PC-3 (cell line): ENCODE data around the gene HBD. TPM values are rescaled to one million over a fixed set of nuclear protein-coding genes. Genes with fewer than 3 reads are reported as not detected.

ENCODE experiments used
- ATAC-seq: fragments of 200-7000 bp; cut with Tn5 transposase; 2 replicates; pipeline ENCODE4 v1.9.1; 2020; ENCODE audit warnings: mild to moderate bottlenecking, moderate library complexity
- BruUV-seq: library from RNA; stranded (reverse); fragments of 400-500 nt; replicated peaks from 2 replicates; lab custom pipeline; 2021; lab: Mats Ljungman, UMichigan
- CTCF ChIA-PET: fragments of 300-600 bp; sonication (Branson Sonifier 250); formaldehyde crosslinking; loops from one replicate; lab custom pipeline; 2022; ENCODE audit warnings: antibody characterized with exemption; lab: Charles Lee
- POLR2A ChIA-PET: fragments of 300-600 bp; sonication (Branson Sonifier 250); formaldehyde crosslinking; loops from one replicate; lab custom pipeline; 2022; ENCODE audit warnings: antibody characterized with exemption; ENCODE audit not compliant: unreplicated experiment; lab: Charles Lee
- DNase-seq: peaks from one replicate; pipeline ENCODE4 v3.0.0-alpha.2; 2015
- H2AFZ ChIP-seq: fragments of 300-600 bp; sonication (generic); 2 replicates; pipeline ENCODE4 v1.6.0; 2016; ENCODE audit warnings: antibody characterized with exemption, low read length
- H3F3A ChIP-seq: fragments of 300-600 bp; sonication (generic); one replicate; pipeline ENCODE4 v1.6.0; 2017; ENCODE audit warnings: antibody characterized with exemption, low read length, control low read depth, mild to moderate bottlenecking; ENCODE audit not compliant: unreplicated experiment
- H3K27ac ChIP-seq: fragments of 300-600 bp; sonication (generic); 2 replicates; pipeline ENCODE4 v1.5.1; 2016; ENCODE audit warnings: mild to moderate bottlenecking, low read length
- H3K27me3 ChIP-seq: fragments of 300-600 bp; sonication (generic); 2 replicates; pipeline ENCODE4 v1.6.1; 2016; ENCODE audit warnings: low read length, mixed read lengths
- H3K36me3 ChIP-seq: fragments of 300-600 bp; sonication (generic); 2 replicates; pipeline ENCODE4 v1.6.1; 2016; ENCODE audit warnings: low read depth, mixed run types, low read length, mixed read lengths
- H3K4me1 ChIP-seq: fragments of 300-600 bp; sonication (generic); 2 replicates; pipeline ENCODE4 v1.5.1; 2016; ENCODE audit warnings: low read length; ENCODE audit not compliant: insufficient read depth
- H3K4me2 ChIP-seq: fragments of 300-600 bp; sonication (generic); 2 replicates; pipeline ENCODE4 v1.6.0; 2016; ENCODE audit warnings: low read length
- H3K4me3 ChIP-seq: fragments of 300-600 bp; sonication (generic); 2 replicates; pipeline ENCODE4 v1.5.1; 2016; ENCODE audit warnings: mild to moderate bottlenecking, low read length, mixed read lengths
- H3K79me2 ChIP-seq: fragments of 300-600 bp; sonication (generic); 2 replicates; pipeline ENCODE4 v1.6.1; 2017; ENCODE audit warnings: low read length, mixed read lengths
- H3K9ac ChIP-seq: fragments of 300-600 bp; sonication (generic); 2 replicates; pipeline ENCODE4 v1.6.0; 2016; ENCODE audit warnings: mild to moderate bottlenecking, low read length
- H3K9me2 ChIP-seq: fragments of 300-600 bp; sonication (generic); replicated peaks from 2 replicates; pipeline ENCODE4 v1.6.1; 2016; ENCODE audit warnings: mixed run types, low read length, mixed read lengths
- H3K9me3 ChIP-seq: fragments of 300-600 bp; sonication (generic); 2 replicates; pipeline ENCODE4 v1.6.1; 2016; ENCODE audit warnings: low read length, mixed read lengths
- H4K20me1 ChIP-seq: fragments of 300-600 bp; sonication (generic); 2 replicates; pipeline ENCODE4 v1.6.1; 2016; ENCODE audit warnings: low read length, mixed read lengths
- EZH2 ChIP-seq: fragments of 300-600 bp; sonication (generic); IDR thresholded peaks from one replicate; pipeline ENCODE4 v1.6.1; 2017; ENCODE audit warnings: antibody characterized with exemption, mild to moderate bottlenecking, low read length; ENCODE audit not compliant: unreplicated experiment
- EZH2phosphoT487 ChIP-seq: fragments of 300-600 bp; sonication (generic); IDR thresholded peaks from 2 replicates; pipeline ENCODE4 v1.6.1; 2018; ENCODE audit warnings: mild to moderate bottlenecking, antibody characterized with exemption, low read length, borderline replicate concordance
- intact Hi-C: fragments of 100-400 bp; cut with micrococcal nuclease; formaldehyde crosslinking; loops from 2 replicates; pipeline ENCODE4 v1.9.0; 2023
- total RNA-seq: library from RNA; depleted of rRNA; stranded (reverse); fragments of >200 nt; gene quantifications from 2 replicates; pipeline ENCODE4 v1.2.3, GENCODE V29; 2014
- TF ChIP-seq, protein P1 (sequence below): fragments of 300-600 bp; sonication (generic); conservative IDR thresholded peaks from 2 replicates; pipeline ENCODE4 v1.5.1; 2017; ENCODE audit warnings: antibody characterized with exemption, low read depth, mild to moderate bottlenecking, low read length

HBD gene
- total RNA-seq, 1 experiment from 2014 or later, result not detected

DNA sequence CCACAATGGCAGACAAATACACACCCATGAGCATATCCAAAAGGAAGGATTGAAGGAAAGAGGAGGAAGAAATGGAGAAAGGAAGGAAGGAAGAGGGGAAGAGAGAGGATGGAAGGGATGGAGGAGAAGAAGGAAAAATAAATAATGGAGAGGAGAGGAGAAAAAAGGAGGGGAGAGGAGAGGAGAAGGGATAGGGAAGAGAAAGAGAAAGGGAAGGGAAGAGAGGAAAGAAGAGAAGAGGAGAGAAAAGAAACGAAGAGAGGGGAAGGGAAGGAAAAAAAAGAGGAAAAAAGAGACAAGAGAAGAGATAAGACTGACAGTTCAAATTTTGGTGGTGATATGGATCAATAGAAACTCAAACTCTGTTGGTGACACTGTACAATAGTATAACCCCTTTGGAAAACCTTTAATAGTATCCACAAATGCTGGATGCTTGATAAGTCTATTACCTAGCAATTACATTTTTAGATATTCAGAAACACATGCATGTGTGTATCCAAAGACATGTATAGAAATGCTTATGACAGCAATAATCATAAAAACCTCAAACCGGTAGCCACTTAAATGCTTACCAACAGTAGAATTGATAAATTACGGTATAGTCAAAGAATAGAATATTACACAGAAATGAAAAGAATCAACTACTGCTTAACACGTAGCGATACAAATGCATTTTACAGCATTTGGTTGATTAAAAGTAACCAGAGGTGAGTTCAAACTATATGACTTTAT, 1.2 kb upstream of the HBD start:
- H3F3A ChIP-seq, result no peaks in the 10 kb centered on the region
- CTCF ChIA-PET, result no interaction called here
- ATAC-seq (no peak), DNase-seq (no peak)
- intact Hi-C loops, result no loop called here
- no peaks in the 10 kb centered on the region for H4K20me1 ChIP-seq
- POLR2A ChIA-PET, result no interaction called here
- H3K9me2 ChIP-seq, result no peaks in the 10 kb centered on the region
- H3K4me3 ChIP-seq, result no peak overlapping the region
- H3K9me3 ChIP-seq, result no peaks in the 10 kb centered on the region
- BruUV-seq, result no TSS peak
- no peak for TF ChIP-seq EZH2
- TF ChIP-seq EZH2phosphoT487, result no peak
- TF ChIP-seq, protein P1, sequence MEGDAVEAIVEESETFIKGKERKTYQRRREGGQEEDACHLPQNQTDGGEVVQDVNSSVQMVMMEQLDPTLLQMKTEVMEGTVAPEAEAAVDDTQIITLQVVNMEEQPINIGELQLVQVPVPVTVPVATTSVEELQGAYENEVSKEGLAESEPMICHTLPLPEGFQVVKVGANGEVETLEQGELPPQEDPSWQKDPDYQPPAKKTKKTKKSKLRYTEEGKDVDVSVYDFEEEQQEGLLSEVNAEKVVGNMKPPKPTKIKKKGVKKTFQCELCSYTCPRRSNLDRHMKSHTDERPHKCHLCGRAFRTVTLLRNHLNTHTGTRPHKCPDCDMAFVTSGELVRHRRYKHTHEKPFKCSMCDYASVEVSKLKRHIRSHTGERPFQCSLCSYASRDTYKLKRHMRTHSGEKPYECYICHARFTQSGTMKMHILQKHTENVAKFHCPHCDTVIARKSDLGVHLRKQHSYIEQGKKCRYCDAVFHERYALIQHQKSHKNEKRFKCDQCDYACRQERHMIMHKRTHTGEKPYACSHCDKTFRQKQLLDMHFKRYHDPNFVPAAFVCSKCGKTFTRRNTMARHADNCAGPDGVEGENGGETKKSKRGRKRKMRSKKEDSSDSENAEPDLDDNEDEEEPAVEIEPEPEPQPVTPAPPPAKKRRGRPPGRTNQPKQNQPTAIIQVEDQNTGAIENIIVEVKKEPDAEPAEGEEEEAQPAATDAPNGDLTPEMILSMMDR, result no peak
- H3K4me2 ChIP-seq, result no peak overlapping the region
- H3K9ac ChIP-seq, result no peak overlapping the region
- H3K79me2 ChIP-seq, result no peaks in the 10 kb centered on the region
- no peak overlapping the region for H3K27ac ChIP-seq
- no peaks in the 10 kb centered on the region for H3K27me3 ChIP-seq
- no peak overlapping the region for H2AFZ ChIP-seq
- no peaks in the 10 kb centered on the region for H3K4me1 ChIP-seq
- H3K36me3 ChIP-seq, result no peaks in the 10 kb centered on the region

DNA sequence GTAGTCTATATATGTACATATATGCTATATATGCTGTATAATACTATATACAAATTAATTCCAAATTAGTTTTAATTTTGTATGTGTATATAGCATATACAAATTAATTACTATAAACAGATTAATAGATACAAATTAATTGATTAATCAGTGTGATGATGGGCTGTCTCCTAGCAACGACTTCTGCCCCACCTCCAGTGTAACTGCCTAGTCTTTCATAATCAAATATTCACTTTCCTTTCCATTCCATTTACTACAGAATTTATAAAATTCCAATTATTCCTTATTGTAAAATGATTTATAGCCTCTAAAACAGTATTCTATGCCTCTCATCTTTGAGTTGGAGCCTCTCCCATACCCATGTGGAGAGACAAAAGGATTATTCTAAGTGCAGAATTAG, 976 bp downstream of the HBD start:
- Histone ChIP-seq H4K20me1 (no peaks in the 10 kb centered on the region), H3K9me2 (no peaks in the 10 kb centered on the region), H3K27ac (no peak overlapping the region), H3K9me3 (no peaks in the 10 kb centered on the region), H3K79me2 (no peaks in the 10 kb centered on the region), H3K4me2 (no peak overlapping the region), H3F3A (no peaks in the 10 kb centered on the region), H3K36me3 (no peaks in the 10 kb centered on the region), H2AFZ (no peak overlapping the region), H3K9ac (no peak overlapping the region), H3K4me3 (no peak overlapping the region), H3K27me3 (no peaks in the 10 kb centered on the region), H3K4me1 (no peaks in the 10 kb centered on the region)
- no peak for ATAC-seq
- no peak for TF ChIP-seq EZH2
- TF ChIP-seq, protein P1, result no peak
- TF ChIP-seq EZH2phosphoT487, result no peak
- intact Hi-C loops, result no loop called here
- no peak for DNase-seq
- CTCF ChIA-PET, result no interaction called here
- POLR2A ChIA-PET, result no interaction called here
- BruUV-seq, result no TSS peak

DNA sequence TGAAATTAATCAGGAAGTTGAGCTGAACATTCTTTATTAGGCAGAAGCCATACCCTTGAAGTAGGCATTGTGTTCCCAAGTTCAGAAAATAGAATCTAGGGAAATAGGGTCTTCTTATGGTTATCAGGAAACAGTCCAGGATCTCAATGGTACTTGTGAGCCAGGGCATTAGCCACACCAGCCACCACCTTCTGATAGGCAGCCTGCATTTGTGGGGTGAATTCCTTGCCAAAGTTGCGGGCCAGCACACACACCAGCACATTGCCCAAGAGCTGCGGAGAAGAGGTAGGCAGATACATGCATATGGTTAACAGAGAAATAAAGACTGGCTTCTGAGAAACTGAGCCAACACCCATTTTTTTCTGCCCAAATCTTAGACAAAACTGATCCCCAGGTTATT, 1.5 kb downstream of the HBD start:
- Histone ChIP-seq H3K9ac (no peak overlapping the region), H3K9me3 (no peaks in the 10 kb centered on the region), H3K36me3 (no peaks in the 10 kb centered on the region), H4K20me1 (no peaks in the 10 kb centered on the region), H3K27ac (no peak overlapping the region), H3K4me2 (no peak overlapping the region), H3F3A (no peaks in the 10 kb centered on the region), H3K4me3 (no peak overlapping the region), H3K9me2 (no peaks in the 10 kb centered on the region), H2AFZ (no peak overlapping the region), H3K27me3 (no peaks in the 10 kb centered on the region), H3K4me1 (no peaks in the 10 kb centered on the region), H3K79me2 (no peaks in the 10 kb centered on the region)
- no peak for ATAC-seq
- no peak for DNase-seq
- TF ChIP-seq EZH2, result no peak
- CTCF ChIA-PET, result no interaction called here
- BruUV-seq, result no TSS peak
- intact Hi-C loops, result no loop called here
- POLR2A ChIA-PET, result no interaction called here
